ENCODE data around the gene BCL2L13. TPM values are rescaled to one million over a fixed set of nuclear protein-coding genes. Genes with fewer than 3 reads are reported as not detected.

BCL2L13 gene
- total RNA-seq, 4 donors from 2014 or later: 46.0 to 103 (median 72.2) TPM

DNA sequence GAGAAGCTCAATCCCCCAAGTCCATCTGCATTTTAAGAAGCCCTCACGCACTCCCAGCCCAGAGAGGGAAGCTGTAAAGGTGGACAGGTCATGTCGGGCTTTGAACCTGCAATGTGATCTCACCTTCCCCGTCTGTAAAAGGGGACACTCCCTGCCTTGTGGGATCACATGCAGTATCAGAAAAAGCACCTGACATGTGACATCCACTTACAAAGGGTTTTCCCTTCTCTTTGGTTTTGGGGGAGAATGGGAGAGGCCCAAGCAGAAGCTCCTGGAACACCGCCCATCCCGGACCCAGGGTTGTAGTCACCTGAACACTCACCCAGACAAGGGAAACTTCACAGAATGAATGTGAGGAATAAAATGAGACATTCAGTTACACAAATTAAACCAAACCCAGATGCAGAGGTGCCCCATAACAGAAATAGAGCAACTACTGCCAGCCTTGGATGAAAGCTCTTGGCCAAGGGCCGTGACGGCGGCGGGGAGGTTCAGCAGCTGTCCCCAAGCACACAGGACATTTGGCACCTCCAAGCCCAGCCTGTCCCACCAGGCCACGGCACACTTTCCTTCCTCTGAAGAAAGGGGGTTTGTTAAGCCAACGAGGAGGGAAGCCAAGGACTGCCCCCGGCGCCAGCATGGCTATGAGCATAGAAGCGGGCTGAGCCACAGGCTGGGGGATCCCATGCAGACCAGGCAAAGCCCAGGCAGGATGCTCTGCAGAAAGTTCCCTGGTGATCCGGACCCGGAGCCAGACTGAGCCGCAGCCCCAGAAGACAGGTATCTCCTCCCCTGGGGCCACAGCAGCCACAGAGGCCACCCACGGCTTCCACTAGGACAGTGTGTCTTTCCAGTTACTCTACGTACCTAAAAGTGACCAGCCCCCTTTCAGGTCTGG is 131.9 kb downstream of the BCL2L13 start:
- Histone ChIP-seq H3K9me3 (no peaks in the 10 kb centered on the region), H3K36me3 (no peaks in the 10 kb centered on the region), H3K27me3 (no peaks in the 10 kb centered on the region), H3K27ac (no peak overlapping the region), H3K4me3 (replicated peaks in 1 of 3) (no peak overlapping the region), H3K4me1 (peaks cover 8 to 14% of the 10 kb centered on the region in 2 donors)
- DNase-seq: no peak
- TF ChIP-seq POLR2A (IDR thresholded peaks at IDR 0.05): no peak
- no peak for TF ChIP-seq CTCF (IDR thresholded peaks at IDR 0.05)
- intact Hi-C loops (cut with DNase I): no loop called here
- 91 to 92% methylated on average over 15 to 19 of the region's 19 CpGs for WGBS, 2 donors

DNA sequence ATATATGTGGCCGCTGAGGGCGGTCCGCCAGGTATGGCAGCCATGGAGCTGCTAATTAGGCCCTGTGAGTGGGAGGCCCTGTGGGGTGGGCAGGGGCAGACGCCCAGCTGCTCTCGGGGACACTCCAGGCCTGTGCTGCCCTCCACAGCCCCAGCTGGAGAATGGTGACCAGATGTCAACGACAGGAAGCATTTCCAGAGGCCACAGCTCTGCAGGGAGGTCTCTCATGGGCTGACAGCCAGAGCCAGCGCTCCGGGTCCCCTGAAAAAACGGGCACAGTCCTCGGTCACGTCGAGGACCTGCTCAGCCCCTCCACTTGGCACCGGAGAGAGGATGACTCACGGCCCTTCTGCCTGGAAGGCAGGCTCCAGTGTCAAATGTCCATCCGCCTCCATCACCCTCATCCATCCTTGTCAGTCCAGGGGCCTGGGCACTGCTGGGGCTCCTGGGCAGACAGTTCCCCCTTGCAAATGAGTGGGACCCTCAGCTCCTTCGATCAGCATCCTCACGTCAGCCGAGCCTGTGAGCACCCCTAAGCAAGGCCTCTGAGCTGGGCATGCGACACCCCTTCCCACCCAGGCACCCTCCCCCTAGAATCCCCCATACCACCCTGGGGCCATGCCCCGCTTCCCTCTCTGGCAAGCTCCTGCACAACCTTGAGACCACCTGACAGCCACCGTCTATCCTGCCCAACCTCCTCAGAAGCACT is 133.8 kb downstream of the BCL2L13 start:
- Histone ChIP-seq H3K27me3 (no peaks in the 10 kb centered on the region), H3K9me3 (no peaks in the 10 kb centered on the region), H3K4me3 (replicated peaks in 1 of 3) (no peak overlapping the region), H3K36me3 (no peaks in the 10 kb centered on the region), H3K4me1 (peaks cover 8 to 14% of the 10 kb centered on the region in 2 donors), H3K27ac (no peak overlapping the region)
- DNase-seq: no peak
- WGBS, 2 donors: 72 to 73% methylated on average over 16 to 17 of the region's 21 CpGs
- TF ChIP-seq POLR2A (IDR thresholded peaks at IDR 0.05) (no peak), CTCF (IDR thresholded peaks at IDR 0.05) (no peak)
- intact Hi-C loops (cut with DNase I): no loop called here

DNA sequence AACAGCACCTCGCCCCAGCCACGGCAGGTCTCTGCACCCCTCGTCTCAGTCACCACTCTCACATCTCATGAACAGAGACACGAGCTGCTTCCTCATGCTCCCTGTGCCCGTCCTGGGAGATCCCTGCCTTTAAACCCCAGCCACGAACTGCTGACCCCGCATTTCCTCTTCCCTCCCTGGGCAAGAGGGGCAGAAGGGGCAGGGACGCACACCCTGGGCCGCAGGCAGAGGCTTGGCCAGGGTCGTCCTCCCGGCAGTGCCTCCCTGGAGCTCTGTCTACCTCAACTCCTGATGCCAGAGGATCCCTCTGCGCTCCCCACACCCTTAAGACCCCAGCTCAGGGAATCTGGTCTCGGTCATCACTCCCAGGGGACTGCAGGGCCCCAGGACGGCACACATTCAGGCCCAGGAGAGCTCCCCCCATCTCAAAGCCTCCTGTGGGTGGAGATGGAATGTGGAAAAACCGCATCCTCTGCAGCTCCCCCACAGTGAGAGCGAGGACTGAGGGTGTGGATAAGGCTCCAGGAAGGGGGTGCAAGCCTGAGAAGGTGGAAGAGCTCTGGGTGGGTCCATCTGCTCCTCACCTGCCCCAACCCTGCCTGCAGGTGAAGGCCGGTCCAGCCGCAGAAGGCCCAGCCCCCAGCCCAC is 134.5 kb downstream of the BCL2L13 start:
- no peak overlapping the region for H3K27ac ChIP-seq
- no peaks in the 10 kb centered on the region for H3K27me3 ChIP-seq
- H3K9me3 ChIP-seq: no peaks in the 10 kb centered on the region
- intact Hi-C loops (cut with DNase I): no loop called here
- TF ChIP-seq CTCF (IDR thresholded peaks at IDR 0.05) (no peak), POLR2A (IDR thresholded peaks at IDR 0.05) (no peak)
- WGBS, 2 donors: 60 to 69% methylated on average over 8 to 16 of the region's 18 CpGs
- peak overlapping the region in 2 of 3 donors; percentile 73 to 84 for H3K4me3 ChIP-seq (replicated peaks in 1 of 3)
- no peaks in the 10 kb centered on the region for H3K36me3 ChIP-seq
- DNase-seq: no peak
- H3K4me1 ChIP-seq: peaks cover 8 to 14% of the 10 kb centered on the region in 2 donors

DNA sequence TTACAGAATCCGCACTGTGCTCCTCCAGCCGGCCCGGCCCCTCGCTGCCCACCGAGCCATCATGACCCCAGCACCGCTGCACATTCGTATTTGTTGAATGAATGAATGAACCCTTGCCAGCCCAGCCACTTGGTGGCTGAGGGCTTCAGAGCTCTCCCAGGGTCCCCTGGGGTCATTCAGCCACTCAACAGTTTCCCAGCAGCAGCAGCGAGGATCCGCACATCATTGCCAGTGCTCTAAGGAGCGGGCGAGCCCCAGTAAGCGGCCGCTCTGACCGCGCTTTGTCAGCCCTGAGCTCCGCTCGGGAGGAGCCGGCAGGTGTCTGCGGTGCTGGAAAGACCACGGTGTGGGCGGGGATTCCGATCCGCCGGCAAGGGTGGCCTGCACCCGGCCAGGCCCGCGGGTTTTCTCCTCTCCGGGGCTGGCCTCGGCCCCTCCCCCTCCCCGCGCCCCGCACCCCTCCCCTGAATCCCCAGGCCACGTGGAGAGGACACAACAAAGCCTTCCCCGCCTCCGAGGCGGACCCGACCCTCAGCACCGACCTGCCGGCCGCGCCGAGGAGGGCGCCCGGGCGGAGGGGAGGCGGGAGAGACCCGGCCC is 135.1 kb downstream of the BCL2L13 start:
- Histone ChIP-seq H3K36me3 (no peaks in the 10 kb centered on the region), H3K4me1 (peaks cover 8 to 14% of the 10 kb centered on the region in 2 donors), H3K27ac (peak overlapping the region in 1 of 3 donors; percentile 11), H3K9me3 (no peaks in the 10 kb centered on the region), H3K27me3 (no peaks in the 10 kb centered on the region), H3K4me3 (replicated peaks in 1 of 3) (peak overlapping the region in 2 of 3 donors; percentile 73 to 84)
- peak; percentile 52 to 60 for DNase-seq
- intact Hi-C loops (cut with DNase I): no loop called here
- 1 to 8% methylated on average over 7 to 23 of the region's 47 CpGs for WGBS, 2 donors
- no peak for TF ChIP-seq CTCF (IDR thresholded peaks at IDR 0.05)
- TF ChIP-seq POLR2A (IDR thresholded peaks at IDR 0.05): no peak

Measured in thyroid gland (tissue), 4 donors.